ENCODE results near the gene ENPP5.

The ENPP5 gene

DNA sequence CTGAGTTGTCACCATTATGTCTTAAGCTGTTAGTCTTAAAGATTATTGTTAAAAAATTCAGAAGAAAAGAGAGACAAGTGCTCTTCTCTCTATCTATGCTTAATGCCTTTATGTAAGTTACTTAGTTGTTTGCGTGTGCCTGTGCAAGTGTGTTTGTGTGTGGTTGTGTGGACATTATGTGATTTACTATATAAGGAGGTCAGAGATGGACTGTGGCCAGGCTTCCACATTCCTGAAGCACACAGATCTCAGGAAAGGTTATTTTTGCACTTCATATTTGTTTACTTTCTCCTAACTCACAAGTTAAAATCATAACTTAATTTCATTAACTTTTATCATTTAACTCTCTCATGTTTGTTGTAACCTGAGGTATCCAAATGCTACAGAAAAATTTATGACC is 26.5 kb downstream of the ENPP5 start:
- no peak overlapping the region for H3K4me3 ChIP-seq (ENCODE audit: low read depth, low read length)
- TF ChIP-seq, protein P1, sequence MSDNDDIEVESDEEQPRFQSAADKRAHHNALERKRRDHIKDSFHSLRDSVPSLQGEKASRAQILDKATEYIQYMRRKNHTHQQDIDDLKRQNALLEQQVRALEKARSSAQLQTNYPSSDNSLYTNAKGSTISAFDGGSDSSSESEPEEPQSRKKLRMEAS (IDR thresholded peaks at IDR 0.05; ENCODE audit: low read depth, low read length), result no peak
- no peak for TF ChIP-seq MYC (IDR thresholded peaks at IDR 0.05; ENCODE audit: low read depth, low read length)
- no peak for TF ChIP-seq POLR2A (IDR thresholded peaks at IDR 0.05; ENCODE audit: extremely low read depth, insufficient read length)
- TF ChIP-seq, protein P2, sequence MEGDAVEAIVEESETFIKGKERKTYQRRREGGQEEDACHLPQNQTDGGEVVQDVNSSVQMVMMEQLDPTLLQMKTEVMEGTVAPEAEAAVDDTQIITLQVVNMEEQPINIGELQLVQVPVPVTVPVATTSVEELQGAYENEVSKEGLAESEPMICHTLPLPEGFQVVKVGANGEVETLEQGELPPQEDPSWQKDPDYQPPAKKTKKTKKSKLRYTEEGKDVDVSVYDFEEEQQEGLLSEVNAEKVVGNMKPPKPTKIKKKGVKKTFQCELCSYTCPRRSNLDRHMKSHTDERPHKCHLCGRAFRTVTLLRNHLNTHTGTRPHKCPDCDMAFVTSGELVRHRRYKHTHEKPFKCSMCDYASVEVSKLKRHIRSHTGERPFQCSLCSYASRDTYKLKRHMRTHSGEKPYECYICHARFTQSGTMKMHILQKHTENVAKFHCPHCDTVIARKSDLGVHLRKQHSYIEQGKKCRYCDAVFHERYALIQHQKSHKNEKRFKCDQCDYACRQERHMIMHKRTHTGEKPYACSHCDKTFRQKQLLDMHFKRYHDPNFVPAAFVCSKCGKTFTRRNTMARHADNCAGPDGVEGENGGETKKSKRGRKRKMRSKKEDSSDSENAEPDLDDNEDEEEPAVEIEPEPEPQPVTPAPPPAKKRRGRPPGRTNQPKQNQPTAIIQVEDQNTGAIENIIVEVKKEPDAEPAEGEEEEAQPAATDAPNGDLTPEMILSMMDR (IDR thresholded peaks at IDR 0.05; ENCODE audit: low read depth, low read length), result no peak
- no peak for DNase-seq (ENCODE audit: low read depth)

- TF ChIP-seq, protein P2 (IDR thresholded peaks at IDR 0.05; ENCODE audit: low read depth, low read length), result no peak
- TF ChIP-seq POLR2A (IDR thresholded peaks at IDR 0.05; ENCODE audit: extremely low read depth, insufficient read length) (no peak), MYC (IDR thresholded peaks at IDR 0.05; ENCODE audit: low read depth, low read length) (no peak)
- TF ChIP-seq, protein P1 (IDR thresholded peaks at IDR 0.05; ENCODE audit: low read depth, low read length), result no peak
- DNase-seq (ENCODE audit: low read depth), result no peak
Observed at GRCh38 chr6:46138281-46138680, 32.5 kb downstream of the ENPP5 start.

DNA sequence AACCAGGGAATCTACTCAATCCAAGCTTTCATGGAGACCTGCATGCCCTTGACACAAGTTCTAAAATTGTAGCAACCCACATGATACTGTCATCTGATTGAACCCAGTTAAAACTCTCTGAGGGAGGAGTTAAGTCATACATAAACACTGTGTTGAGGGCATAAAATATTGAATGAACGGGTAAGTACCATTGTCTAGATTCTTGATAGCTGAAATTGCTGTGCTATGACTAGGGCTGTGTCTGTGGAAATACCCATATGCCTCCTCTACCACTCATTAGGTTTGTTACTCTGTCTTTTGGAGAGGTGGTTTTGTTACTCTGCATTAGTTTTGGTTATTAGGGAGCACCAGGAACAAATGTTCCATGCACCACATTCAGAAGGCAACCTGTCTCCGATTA is 33.4 kb downstream of the ENPP5 start:
- H3K4me3 ChIP-seq (ENCODE audit: low read depth, low read length), result no peak overlapping the region
- no peak for DNase-seq (ENCODE audit: low read depth)
- TF ChIP-seq, protein P2 (IDR thresholded peaks at IDR 0.05; ENCODE audit: low read depth, low read length), result no peak
- no peak for TF ChIP-seq POLR2A (IDR thresholded peaks at IDR 0.05; ENCODE audit: extremely low read depth, insufficient read length)
- TF ChIP-seq, protein P1 (IDR thresholded peaks at IDR 0.05; ENCODE audit: low read depth, low read length), result no peak
- TF ChIP-seq MYC (IDR thresholded peaks at IDR 0.05; ENCODE audit: low read depth, low read length), result no peak

More at GRCh38 chr6:46138281-46138680, 32.5 kb downstream of the ENPP5 start:
- no peak overlapping the region for H3K4me3 ChIP-seq (ENCODE audit: low read depth, low read length)

- no peak for DNase-seq (ENCODE audit: low read depth)
- TF ChIP-seq, protein P1 (IDR thresholded peaks at IDR 0.05; ENCODE audit: low read depth, low read length), result no peak
- no peak for TF ChIP-seq MYC (IDR thresholded peaks at IDR 0.05; ENCODE audit: low read depth, low read length)
- no peak for TF ChIP-seq POLR2A (IDR thresholded peaks at IDR 0.05; ENCODE audit: extremely low read depth, insufficient read length)
- TF ChIP-seq, protein P2 (IDR thresholded peaks at IDR 0.05; ENCODE audit: low read depth, low read length), result no peak
- H3K4me3 ChIP-seq (ENCODE audit: low read depth, low read length), result no peak overlapping the region
Observed at GRCh38 chr6:46136831-46137230, 33.9 kb downstream of the ENPP5 start.

DNA sequence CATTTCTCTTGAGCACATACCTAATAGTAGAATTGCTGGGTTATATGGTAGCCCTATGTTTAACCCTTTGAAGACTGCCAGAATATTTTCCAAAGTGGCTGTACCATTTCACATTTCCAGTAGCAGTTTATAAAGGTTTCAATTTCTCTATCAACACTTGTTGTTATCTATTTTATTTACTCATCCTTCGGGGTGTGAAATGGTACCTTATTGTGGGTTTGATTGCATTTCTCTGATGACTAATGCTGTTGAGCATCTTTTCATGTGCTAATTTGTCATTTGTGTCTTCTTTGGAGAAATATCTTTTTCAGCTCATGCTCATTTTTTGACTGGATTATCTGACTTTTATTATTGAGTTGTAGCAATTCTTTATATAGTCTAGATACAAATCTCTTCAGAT is 35.6 kb downstream of the ENPP5 start:
- no peak overlapping the region for H3K4me3 ChIP-seq (ENCODE audit: low read depth, low read length)
- DNase-seq (ENCODE audit: low read depth), result no peak
- TF ChIP-seq MYC (IDR thresholded peaks at IDR 0.05; ENCODE audit: low read depth, low read length) (no peak), POLR2A (IDR thresholded peaks at IDR 0.05; ENCODE audit: extremely low read depth, insufficient read length) (no peak)
- TF ChIP-seq, protein P1 (IDR thresholded peaks at IDR 0.05; ENCODE audit: low read depth, low read length), result no peak
- TF ChIP-seq, protein P2 (IDR thresholded peaks at IDR 0.05; ENCODE audit: low read depth, low read length), result no peak
